Mucosa of descending colon (tissue), 3 donors: ENCODE measurements around the gene FAM117A. TPM values are rescaled to one million over a fixed set of nuclear protein-coding genes. Genes with fewer than 3 reads are reported as not detected.

Experiments
- ATAC-seq: fragments of 200-7000 bp; cut with Tn5 transposase; one replicate; pipeline ENCODE4 v1.9.1; 2020; ENCODE audit warnings: mild to moderate bottlenecking, moderate library complexity
- DNase-seq, 3 donors: peaks; one replicate each; pipeline ENCODE4 v3.0.0-alpha.2; 2020
- H3K36me3 ChIP-seq: fragments of 200-600 bp; one replicate; pipeline ENCODE4 v1.8.0; 2021; ENCODE audit warnings: low read depth, mild to moderate bottlenecking
- H3K4me1 ChIP-seq: fragments of 200-600 bp; one replicate; pipeline ENCODE4 v1.8.0; 2021; ENCODE audit warnings: low read depth, mild to moderate bottlenecking
- H3K4me3 ChIP-seq: fragments of 200-600 bp; one replicate; pipeline ENCODE4 v1.8.0; 2021; ENCODE audit warnings: mild to moderate bottlenecking
- H3K9me3 ChIP-seq: fragments of 200-600 bp; one replicate; pipeline ENCODE4 v1.8.0; 2021; ENCODE audit warnings: mild to moderate bottlenecking
- intact Hi-C, 2 donors: fragments of 100-400 bp; cut with DNase I in 1 of 2; cut with micrococcal nuclease in 1 of 2; formaldehyde crosslinking; loops; one replicate each; pipeline versions ENCODE4 v1.11.0 to v1.11.1; 2022; cut with DNase I, micrococcal nuclease
- total RNA-seq, 3 donors: library from RNA; stranded (reverse); fragmentation: NEBNext Ultra II Directional in 2 of 3; extraction: Animal tissue kit (Norgen Biotek cat#: 25700) in 2 of 3; gene quantifications; one replicate each; pipeline versions ENCODE4 v1.2.1 to v1.2.4, GENCODE V29; 2021 to 2023
- TF ChIP-seq, protein P1 (sequence below): fragments of 200-600 bp; IDR thresholded peaks from one replicate; pipeline ENCODE4 v1.8.0; 2022; ENCODE audit warnings: antibody characterized with exemption, mild to moderate bottlenecking
- donor health status: DM: no; HTN: no; CAD: no; lungs with moderate emphysema.
- donor health status: DM: no; HTN: no; CAD: no.
- donor health status: DM: no; HTN: yes; CAD: no.

FAM117A gene
- total RNA-seq, 3 donors from 2014 or later: 6.5 to 22.0 (median 8.8) TPM

GRCh38 chr17:49692751-49693150 lies 71.2 kb downstream of the FAM117A start:
- no peaks in the 10 kb centered on the region for H3K9me3 ChIP-seq
- H3K36me3 ChIP-seq: no peaks in the 10 kb centered on the region
- TF ChIP-seq, protein P1, sequence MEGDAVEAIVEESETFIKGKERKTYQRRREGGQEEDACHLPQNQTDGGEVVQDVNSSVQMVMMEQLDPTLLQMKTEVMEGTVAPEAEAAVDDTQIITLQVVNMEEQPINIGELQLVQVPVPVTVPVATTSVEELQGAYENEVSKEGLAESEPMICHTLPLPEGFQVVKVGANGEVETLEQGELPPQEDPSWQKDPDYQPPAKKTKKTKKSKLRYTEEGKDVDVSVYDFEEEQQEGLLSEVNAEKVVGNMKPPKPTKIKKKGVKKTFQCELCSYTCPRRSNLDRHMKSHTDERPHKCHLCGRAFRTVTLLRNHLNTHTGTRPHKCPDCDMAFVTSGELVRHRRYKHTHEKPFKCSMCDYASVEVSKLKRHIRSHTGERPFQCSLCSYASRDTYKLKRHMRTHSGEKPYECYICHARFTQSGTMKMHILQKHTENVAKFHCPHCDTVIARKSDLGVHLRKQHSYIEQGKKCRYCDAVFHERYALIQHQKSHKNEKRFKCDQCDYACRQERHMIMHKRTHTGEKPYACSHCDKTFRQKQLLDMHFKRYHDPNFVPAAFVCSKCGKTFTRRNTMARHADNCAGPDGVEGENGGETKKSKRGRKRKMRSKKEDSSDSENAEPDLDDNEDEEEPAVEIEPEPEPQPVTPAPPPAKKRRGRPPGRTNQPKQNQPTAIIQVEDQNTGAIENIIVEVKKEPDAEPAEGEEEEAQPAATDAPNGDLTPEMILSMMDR: no peak
- H3K4me1 ChIP-seq: no peaks in the 10 kb centered on the region
- ATAC-seq (no peak), DNase-seq (no peak)
- intact Hi-C loops: no loop called here
- H3K4me3 ChIP-seq: no peak overlapping the region

- DNase-seq (no peak), ATAC-seq (no peak)
- Histone ChIP-seq H3K36me3 (no peaks in the 10 kb centered on the region), H3K4me3 (no peak overlapping the region), H3K4me1 (no peaks in the 10 kb centered on the region), H3K9me3 (no peaks in the 10 kb centered on the region)
- intact Hi-C loops: no loop called here
- TF ChIP-seq, protein P1: no peak
These were observed 72.2 kb downstream of the FAM117A start for GRCh38 chr17:49691677-49692191.

GRCh38 chr17:49691086-49691676 lies 72.8 kb downstream of the FAM117A start:
- ATAC-seq: peak; percentile 17
- no peaks in the 10 kb centered on the region for H3K9me3 ChIP-seq
- H3K36me3 ChIP-seq: no peaks in the 10 kb centered on the region
- DNase-seq: no peak
- TF ChIP-seq, protein P1: no peak
- intact Hi-C loops: no loop called here
- H3K4me1 ChIP-seq: no peaks in the 10 kb centered on the region
- H3K4me3 ChIP-seq: no peak overlapping the region

DNA sequence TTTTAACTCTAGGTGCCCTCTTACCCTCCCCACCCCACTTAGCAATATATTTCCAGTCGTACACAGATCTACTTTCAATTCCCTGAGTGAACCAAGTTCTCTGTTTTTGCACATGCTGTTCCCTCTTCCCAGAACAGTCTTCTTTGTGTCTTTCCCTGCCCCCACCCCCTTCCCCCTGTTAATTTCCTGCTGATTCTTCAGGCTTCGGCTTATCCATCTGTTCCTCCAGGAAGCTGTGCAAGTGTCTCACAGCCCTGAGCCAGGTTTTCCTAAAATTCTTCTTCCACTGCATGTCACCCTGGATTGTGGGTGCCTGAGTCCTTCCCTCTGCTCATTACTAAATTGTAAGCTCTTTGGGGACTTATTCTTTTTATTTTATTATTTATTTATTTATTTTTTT lies 73.7 kb downstream of the FAM117A start:
- no peak for DNase-seq

DNA sequence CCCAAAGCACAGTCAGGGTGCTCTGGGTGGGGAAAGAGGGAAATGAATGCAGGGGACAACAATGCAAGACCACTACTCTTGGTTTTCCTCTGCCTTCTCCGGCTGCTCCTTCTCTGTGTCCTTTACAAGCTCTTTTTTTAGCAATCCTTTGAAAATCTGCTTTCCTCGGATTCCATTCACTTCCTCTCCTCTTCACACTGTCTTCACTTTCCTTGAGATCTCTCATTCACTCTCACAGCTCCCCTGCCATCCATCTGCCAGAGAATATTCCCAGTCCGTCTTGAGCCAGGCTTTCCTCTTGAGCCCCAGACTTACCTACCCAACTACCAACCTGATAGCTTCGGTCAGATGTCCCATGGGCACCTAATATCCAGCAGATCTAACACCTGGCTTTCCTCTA lies 75.1 kb downstream of the FAM117A start:
- no peaks in the 10 kb centered on the region for H3K9me3 ChIP-seq
- H3K4me1 ChIP-seq: no peaks in the 10 kb centered on the region
- no peaks in the 10 kb centered on the region for H3K36me3 ChIP-seq
- ATAC-seq (no peak), DNase-seq (no peak)
- TF ChIP-seq, protein P1: no peak
- H3K4me3 ChIP-seq: no peak overlapping the region
- intact Hi-C loops: no loop called here

More for the DNA sequence above, 73.7 kb downstream of the FAM117A start:
- Histone ChIP-seq H3K4me3 (no peak overlapping the region), H3K4me1 (no peaks in the 10 kb centered on the region), H3K36me3 (no peaks in the 10 kb centered on the region), H3K9me3 (no peaks in the 10 kb centered on the region)
- ATAC-seq: no peak
- TF ChIP-seq, protein P1: no peak
- intact Hi-C loops: no loop called here
